ENCODE results near the gene PRPF40A. TPM values are rescaled to one million over a fixed set of nuclear protein-coding genes. Genes with fewer than 3 reads are reported as not detected.

The PRPF40A gene
- total RNA-seq, 1 experiment from 2014 or later, result 166 TPM

DNA sequence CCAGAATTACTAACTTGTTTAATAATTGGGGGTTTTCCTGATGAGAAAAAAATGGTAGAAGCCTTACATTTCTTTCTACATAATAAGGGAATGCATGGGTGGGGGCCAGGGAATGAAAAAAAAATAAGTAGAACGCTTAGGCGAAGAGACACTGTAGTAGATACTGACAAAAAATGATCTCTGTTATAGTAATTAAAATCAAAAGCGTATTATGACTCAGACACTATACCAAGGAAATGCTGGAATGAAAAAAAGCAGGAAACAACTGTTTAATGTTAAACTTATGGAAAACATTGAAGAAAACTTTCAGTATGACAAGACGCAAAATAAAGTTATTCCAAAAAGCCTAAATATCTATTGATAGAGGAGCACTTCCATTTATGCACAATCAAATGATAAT is 42.9 kb downstream of the PRPF40A start:
- intact Hi-C loops (cut with micrococcal nuclease; ENCODE audit: unreplicated experiment), result no loop called here
- TF ChIP-seq, protein P1, sequence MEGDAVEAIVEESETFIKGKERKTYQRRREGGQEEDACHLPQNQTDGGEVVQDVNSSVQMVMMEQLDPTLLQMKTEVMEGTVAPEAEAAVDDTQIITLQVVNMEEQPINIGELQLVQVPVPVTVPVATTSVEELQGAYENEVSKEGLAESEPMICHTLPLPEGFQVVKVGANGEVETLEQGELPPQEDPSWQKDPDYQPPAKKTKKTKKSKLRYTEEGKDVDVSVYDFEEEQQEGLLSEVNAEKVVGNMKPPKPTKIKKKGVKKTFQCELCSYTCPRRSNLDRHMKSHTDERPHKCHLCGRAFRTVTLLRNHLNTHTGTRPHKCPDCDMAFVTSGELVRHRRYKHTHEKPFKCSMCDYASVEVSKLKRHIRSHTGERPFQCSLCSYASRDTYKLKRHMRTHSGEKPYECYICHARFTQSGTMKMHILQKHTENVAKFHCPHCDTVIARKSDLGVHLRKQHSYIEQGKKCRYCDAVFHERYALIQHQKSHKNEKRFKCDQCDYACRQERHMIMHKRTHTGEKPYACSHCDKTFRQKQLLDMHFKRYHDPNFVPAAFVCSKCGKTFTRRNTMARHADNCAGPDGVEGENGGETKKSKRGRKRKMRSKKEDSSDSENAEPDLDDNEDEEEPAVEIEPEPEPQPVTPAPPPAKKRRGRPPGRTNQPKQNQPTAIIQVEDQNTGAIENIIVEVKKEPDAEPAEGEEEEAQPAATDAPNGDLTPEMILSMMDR (conservative IDR thresholded peaks at IDR 0.05; ENCODE audit: low read depth, low read length), result no peak
- no peak for TF ChIP-seq EZH2 (IDR thresholded peaks at IDR 0.05; ENCODE audit: borderline replicate concordance, low read depth, low read length, poor library complexity, severe bottlenecking)
- no peak for DNase-seq (ENCODE audit: low spot score)
- no peaks in the 10 kb centered on the region for H3K4me1 ChIP-seq (ENCODE audit: insufficient read depth, low read length, poor library complexity, severe bottlenecking)
- ChIA-PET CTCF (no interaction called here), POLR2A (ENCODE audit: low non-redundant PET) (no interaction called here)
- peaks cover 100% of the 10 kb centered on the region for H3K36me3 ChIP-seq (ENCODE audit: insufficient read depth, low read length, poor library complexity, severe bottlenecking)
- H3K9me3 ChIP-seq (ENCODE audit: low read depth, low read length, poor library complexity, severe bottlenecking), result no peaks in the 10 kb centered on the region
- H3K4me3 ChIP-seq (ENCODE audit: low read depth, low read length, poor library complexity, severe bottlenecking), result no peak overlapping the region
- no TSS peak for BruUV-seq (replicated peaks)
- H3K27me3 ChIP-seq (replicated peaks; ENCODE audit: insufficient read depth, low read depth, low read length, poor library complexity), result no peaks in the 10 kb centered on the region
- H3K27ac ChIP-seq (ENCODE audit: low read depth, low read length, poor library complexity, severe bottlenecking), result no peak overlapping the region

DNA sequence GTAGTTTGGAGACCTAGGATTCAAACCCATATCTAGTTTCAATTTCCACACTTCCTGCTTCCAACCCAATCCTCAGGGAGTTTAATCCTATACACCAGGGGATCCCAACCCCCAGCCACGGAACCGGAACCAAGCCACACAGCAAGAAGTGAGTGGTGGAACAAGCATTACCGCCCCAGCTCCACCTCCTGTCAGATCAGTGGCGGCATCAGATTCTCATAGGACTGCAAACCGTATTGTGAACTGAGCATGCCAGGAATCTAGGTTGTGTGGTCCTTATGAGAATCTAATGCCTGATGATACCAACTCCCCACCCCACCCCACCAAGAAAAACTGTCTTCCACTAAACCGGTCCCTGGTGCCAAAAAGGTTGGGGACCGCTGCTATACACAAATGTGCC is 52.5 kb downstream of the PRPF40A start:
- H3K4me1 ChIP-seq (ENCODE audit: insufficient read depth, low read length, poor library complexity, severe bottlenecking), result no peaks in the 10 kb centered on the region
- no peak for DNase-seq (ENCODE audit: low spot score)
- peaks cover 91% of the 10 kb centered on the region for H3K36me3 ChIP-seq (ENCODE audit: insufficient read depth, low read length, poor library complexity, severe bottlenecking)
- no peak overlapping the region for H3K27ac ChIP-seq (ENCODE audit: low read depth, low read length, poor library complexity, severe bottlenecking)
- H3K27me3 ChIP-seq (replicated peaks; ENCODE audit: insufficient read depth, low read depth, low read length, poor library complexity), result no peaks in the 10 kb centered on the region
- H3K4me3 ChIP-seq (ENCODE audit: low read depth, low read length, poor library complexity, severe bottlenecking), result no peak overlapping the region
- POLR2A ChIA-PET (ENCODE audit: low non-redundant PET), result no interaction called here
- intact Hi-C loops (cut with micrococcal nuclease; ENCODE audit: unreplicated experiment), result no loop called here
- CTCF ChIA-PET, result no interaction called here
- no peaks in the 10 kb centered on the region for H3K9me3 ChIP-seq (ENCODE audit: low read depth, low read length, poor library complexity, severe bottlenecking)
- BruUV-seq (replicated peaks), result no TSS peak
- TF ChIP-seq, protein P1 (conservative IDR thresholded peaks at IDR 0.05; ENCODE audit: low read depth, low read length), result no peak
- no peak for TF ChIP-seq EZH2 (IDR thresholded peaks at IDR 0.05; ENCODE audit: borderline replicate concordance, low read depth, low read length, poor library complexity, severe bottlenecking)

DNA sequence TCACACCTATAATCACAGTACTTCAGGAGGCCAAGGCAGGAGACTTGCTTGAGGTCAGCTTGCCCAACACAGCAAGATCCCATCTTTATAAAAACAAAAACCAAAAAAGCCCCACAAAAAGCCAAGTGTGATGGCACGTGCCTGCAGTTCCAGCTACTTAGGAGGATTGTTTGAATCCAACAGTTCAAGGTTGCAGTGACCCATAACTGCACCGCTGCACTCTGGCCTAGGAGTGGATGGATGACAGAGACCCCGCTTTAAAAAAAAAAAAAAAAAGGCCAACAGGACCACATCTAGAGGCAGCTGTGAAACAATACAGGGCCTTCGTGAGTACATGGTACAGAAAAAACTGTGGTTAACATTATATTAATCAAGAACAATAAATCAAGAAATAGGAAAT is 56.2 kb downstream of the PRPF40A start:
- no TSS peak for BruUV-seq (replicated peaks)
- no peaks in the 10 kb centered on the region for H3K9me3 ChIP-seq (ENCODE audit: low read depth, low read length, poor library complexity, severe bottlenecking)
- POLR2A ChIA-PET (ENCODE audit: low non-redundant PET), result no interaction called here

DNA sequence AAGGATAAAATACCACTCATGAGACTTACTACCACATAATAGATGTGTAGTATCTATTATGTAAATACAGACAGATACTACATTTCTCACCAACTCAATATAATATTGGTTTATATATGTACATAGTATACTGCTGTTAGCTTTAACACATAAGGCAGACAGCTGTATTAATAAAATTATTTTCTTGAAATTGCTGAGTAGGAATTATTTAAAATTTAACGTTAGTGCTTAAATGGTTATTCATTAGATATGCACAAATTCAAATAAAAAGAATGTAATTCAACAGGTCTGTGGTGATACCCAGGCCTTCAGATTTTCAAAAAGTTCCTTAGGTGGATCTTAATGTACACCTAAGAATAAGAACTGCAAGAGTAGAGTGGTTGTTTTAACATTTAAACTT is 59.0 kb downstream of the PRPF40A start:
- POLR2A ChIA-PET (ENCODE audit: low non-redundant PET), result no interaction called here
- BruUV-seq (replicated peaks), result no TSS peak
- no peaks in the 10 kb centered on the region for H3K4me1 ChIP-seq (ENCODE audit: insufficient read depth, low read length, poor library complexity, severe bottlenecking)
- intact Hi-C loops (cut with micrococcal nuclease; ENCODE audit: unreplicated experiment), result no loop called here
- TF ChIP-seq, protein P1 (conservative IDR thresholded peaks at IDR 0.05; ENCODE audit: low read depth, low read length), result no peak
- no peak for TF ChIP-seq EZH2 (IDR thresholded peaks at IDR 0.05; ENCODE audit: borderline replicate concordance, low read depth, low read length, poor library complexity, severe bottlenecking)
- H3K4me3 ChIP-seq (ENCODE audit: low read depth, low read length, poor library complexity, severe bottlenecking), result no peak overlapping the region
- no peak overlapping the region for H3K27ac ChIP-seq (ENCODE audit: low read depth, low read length, poor library complexity, severe bottlenecking)
- H3K27me3 ChIP-seq (replicated peaks; ENCODE audit: insufficient read depth, low read depth, low read length, poor library complexity), result no peaks in the 10 kb centered on the region
- H3K36me3 ChIP-seq (ENCODE audit: insufficient read depth, low read length, poor library complexity, severe bottlenecking), result peaks cover 84% of the 10 kb centered on the region
- CTCF ChIA-PET, result no interaction called here
- no peaks in the 10 kb centered on the region for H3K9me3 ChIP-seq (ENCODE audit: low read depth, low read length, poor library complexity, severe bottlenecking)
- DNase-seq (ENCODE audit: low spot score), result no peak

More for the DNA sequence above, 56.2 kb downstream of the PRPF40A start:
- Histone ChIP-seq H3K27me3 (replicated peaks; ENCODE audit: insufficient read depth, low read depth, low read length, poor library complexity) (no peaks in the 10 kb centered on the region), H3K27ac (ENCODE audit: low read depth, low read length, poor library complexity, severe bottlenecking) (no peak overlapping the region), H3K36me3 (ENCODE audit: insufficient read depth, low read length, poor library complexity, severe bottlenecking) (peaks cover 93% of the 10 kb centered on the region), H3K4me1 (ENCODE audit: insufficient read depth, low read length, poor library complexity, severe bottlenecking) (no peaks in the 10 kb centered on the region), H3K4me3 (ENCODE audit: low read depth, low read length, poor library complexity, severe bottlenecking) (no peak overlapping the region)
- intact Hi-C loops (cut with micrococcal nuclease; ENCODE audit: unreplicated experiment), result no loop called here
- DNase-seq (ENCODE audit: low spot score), result no peak
- TF ChIP-seq EZH2 (IDR thresholded peaks at IDR 0.05; ENCODE audit: borderline replicate concordance, low read depth, low read length, poor library complexity, severe bottlenecking), result no peak
- CTCF ChIA-PET, result interaction anchor here (0.7 kb wide), 1 partner anchor 21 kb away, joined by 6 read pairs; no protein-coding TSS in a partner anchor
